Hematopoietic multipotent progenitor cell treated with erythropoietin and hydrocortisone succinate and interleukin-3 and kit ligand, for 4 days (in vitro differentiated cells): ENCODE data around the gene KIF26A.

ENCODE experiments used
- DNase-seq: peaks from one replicate; pipeline ENCODE4 v3.0.0-alpha.2; 2015

Gene KIF26A

GRCh38 chr14:104138098-104138717 is at the start of gene KIF26A:
TSS of gene KIF26A (plus strand) at chr14:104138587. CDS start at chr14:104138723, 136 bp downstream.
- peak; percentile 71 for DNase-seq

- DNase-seq = no peak
Observed at GRCh38 chr14:104090071-104090748, 48.2 kb upstream of the KIF26A start.

GRCh38 chr14:104091061-104091926 is 47.1 kb upstream of the KIF26A start:
- DNase-seq = no peak

- DNase-seq = no peak
Observed at GRCh38 chr14:104091927-104092771, 46.2 kb upstream of the KIF26A start.

- DNase-seq = no peak
Observed at GRCh38 chr14:104092931-104093365, 45.4 kb upstream of the KIF26A start.

GRCh38 chr14:104093366-104094055 is 44.9 kb upstream of the KIF26A start:
- DNase-seq = peak; percentile 44

DNA sequence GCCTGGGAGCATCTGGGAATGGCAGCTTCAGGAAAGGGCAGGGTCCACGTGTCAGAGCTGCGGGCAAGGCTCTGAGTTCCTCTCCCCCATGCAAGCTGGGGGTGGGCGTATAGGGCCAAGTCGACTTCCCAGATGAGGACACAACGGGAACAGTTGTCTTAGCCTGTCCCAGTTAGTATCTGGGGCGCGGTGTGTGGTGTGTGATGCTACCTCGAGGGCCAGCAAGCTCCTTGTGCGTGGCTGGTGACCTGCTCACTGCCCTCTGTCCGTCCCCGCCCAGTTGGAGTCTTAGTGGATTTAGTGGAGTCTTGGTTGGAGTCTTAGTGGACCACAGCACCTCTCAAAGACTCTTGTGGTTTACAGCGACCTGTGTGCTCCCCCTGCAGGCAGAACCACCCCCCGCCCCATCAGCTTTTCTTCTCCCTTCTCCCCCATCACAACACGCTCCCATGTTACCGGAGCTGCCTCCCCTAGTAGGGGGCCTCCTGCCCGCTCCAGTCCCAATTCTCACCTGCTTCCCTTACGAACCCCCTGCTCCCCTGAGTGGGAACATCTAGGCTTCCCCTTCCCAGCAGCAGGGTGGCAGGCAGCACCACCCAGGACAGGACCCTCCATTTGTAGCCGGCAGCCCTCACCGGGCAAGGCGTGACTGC is 44.2 kb upstream of the KIF26A start:
- DNase-seq = no peak

- peak; percentile 73 for DNase-seq
Observed at GRCh38 chr14:104094709-104095425, 43.5 kb upstream of the KIF26A start.

GRCh38 chr14:104095426-104096310 is 42.7 kb upstream of the KIF26A start:
- DNase-seq = no peak

DNA sequence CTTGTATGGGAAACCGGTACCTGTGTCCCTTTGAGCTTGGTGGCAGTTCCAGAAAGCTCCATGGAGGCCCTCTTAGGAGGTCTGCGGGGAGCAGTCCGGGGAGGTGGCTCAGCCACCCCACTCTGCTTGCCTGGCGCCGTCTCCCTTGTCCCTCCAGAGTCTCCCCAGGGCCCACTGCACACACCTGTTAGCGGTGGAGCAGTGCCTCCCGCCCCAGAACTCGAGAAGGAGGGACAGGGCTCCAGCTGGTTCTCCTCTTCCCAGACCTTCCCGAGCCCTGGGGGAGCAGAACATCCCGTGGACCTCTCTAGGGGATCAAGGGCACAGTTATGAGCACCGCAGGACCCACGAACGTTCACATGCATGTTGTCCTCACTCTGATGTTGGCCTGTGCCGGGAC is 42.1 kb upstream of the KIF26A start:
- DNase-seq = no peak

DNA sequence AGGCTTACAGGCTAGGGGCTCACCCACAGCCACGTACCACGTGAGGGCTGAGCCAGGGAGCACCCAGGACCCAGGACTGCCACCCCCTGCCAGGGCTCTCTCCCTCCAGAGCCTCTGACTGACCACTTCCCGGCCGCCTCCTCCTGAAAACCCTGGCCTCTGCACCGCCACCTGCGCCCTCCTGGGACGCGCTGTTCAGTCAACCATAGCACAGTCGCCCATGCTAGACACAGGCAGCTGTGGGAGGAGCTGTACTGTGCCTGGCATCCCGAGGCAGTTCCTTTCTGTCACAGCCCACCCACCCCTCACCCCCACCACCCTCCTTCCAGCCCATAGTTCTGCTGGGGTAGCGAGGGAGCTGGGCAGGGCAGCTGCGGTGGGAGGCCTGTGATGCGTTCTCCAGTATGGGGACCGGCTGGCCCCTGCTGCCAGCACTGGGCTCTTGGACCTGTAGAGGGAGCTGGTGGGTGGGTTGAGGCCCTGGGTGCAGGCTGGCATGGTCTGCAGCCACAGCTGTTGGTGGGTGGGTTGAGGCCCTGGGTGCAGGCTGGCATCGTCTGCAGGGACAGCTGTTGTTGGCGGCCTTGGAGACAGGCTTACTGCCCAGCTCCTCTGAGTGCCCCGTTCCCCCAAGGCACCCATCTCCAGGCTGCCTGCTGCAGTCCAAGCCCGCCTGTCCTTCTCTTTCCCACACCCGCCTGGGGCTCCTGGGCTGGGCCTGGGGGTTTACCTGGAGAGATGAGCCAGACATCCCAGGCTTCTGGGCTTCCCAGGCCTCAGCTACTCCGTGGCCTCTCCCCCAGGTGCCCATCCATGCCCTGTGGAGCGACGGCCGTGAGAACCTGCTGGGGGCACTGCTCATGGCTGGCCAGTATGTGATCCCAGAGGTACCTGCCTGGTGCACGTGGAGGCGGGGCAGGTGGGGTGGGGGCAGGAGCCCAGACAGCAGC is 41.4 kb upstream of the KIF26A start:
- DNase-seq = peak; percentile 28

DNA sequence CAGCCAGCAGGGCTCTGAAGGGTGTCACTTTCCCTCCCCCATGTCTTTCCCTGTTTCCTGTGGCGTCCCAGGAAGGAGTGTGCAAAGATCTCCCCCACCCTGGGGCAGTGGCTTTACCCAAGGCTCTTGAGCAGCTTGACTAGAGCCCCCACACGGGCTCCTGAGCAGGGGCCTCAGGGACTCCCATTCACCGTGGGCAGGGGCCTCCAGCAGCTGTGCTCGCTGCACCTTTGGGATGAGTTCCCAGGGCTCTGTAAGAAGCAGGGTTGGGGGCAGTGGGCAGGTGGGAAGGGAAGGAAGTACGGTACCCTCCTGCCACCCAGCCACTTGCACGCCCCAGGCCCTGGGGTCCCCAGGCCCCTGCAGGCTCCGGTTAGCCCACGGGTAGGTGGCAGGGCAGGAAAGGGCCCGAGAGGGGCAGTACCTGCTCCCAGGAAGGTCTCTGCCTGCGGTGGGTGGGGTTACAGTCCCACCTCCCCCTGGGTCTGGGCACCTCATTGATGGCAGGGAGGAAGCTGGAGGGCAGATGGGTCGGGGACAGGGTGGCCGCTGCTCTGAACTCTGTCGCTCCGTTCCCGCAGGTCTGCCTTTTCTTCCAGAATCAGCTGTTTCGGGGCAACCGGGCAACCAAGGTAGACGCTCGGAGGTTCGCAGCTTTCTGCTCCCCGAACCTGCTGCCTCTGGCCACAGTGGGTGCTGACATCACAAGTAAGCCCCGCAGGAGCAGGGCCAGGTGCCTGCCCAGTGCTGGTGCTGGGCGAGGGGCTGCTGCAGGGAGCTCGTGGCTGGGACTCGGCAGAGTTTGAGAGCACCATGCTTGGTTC is 39.9 kb upstream of the KIF26A start:
- no peak for DNase-seq

DNA sequence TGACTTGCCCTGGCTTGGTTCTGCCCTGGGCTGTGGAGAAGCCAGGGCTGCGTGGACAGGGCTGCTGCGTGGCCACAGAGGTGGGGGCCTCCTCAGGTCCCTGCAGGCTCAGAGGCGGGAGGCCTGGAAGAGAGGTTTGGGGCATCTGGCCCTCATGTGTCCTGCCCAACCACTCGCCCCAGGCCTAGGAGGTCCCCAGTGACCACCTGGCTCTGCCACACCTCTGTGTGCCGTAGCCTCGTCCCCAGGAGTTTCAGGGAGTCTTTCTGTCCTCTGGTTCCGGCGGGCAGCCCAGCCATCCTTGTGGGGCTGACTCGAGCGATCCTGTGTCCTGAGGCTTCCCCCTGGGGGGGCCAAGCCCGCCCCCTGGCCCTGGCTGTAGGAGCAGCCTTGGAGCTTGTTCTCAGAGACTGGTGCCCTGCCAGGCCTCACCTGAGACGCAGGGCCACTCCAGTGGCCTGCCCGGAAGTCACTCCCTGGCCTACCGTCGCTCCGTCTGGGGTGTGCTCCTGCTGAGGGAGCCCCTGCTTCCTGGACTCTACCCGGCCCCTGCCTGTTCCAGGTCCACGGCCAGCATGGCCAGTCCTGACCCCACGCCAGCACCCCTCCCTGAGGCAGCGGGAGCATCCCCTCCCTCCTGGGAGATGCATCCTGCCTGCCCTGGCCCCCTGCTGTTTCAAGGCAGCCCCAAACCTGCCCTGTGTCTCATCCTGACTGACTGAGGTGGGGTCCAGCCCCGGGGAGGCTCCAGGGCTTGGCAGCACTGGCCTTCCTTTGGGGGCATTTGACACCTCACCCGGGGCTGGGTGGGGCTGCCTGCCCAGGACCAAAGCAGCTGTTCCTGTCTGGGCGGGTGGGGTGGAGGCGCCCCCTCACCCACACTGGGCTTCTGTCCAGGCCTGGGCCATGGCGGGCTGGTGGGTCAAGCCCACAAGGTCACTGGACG is 39.0 kb upstream of the KIF26A start:
- DNase-seq = no peak

DNA sequence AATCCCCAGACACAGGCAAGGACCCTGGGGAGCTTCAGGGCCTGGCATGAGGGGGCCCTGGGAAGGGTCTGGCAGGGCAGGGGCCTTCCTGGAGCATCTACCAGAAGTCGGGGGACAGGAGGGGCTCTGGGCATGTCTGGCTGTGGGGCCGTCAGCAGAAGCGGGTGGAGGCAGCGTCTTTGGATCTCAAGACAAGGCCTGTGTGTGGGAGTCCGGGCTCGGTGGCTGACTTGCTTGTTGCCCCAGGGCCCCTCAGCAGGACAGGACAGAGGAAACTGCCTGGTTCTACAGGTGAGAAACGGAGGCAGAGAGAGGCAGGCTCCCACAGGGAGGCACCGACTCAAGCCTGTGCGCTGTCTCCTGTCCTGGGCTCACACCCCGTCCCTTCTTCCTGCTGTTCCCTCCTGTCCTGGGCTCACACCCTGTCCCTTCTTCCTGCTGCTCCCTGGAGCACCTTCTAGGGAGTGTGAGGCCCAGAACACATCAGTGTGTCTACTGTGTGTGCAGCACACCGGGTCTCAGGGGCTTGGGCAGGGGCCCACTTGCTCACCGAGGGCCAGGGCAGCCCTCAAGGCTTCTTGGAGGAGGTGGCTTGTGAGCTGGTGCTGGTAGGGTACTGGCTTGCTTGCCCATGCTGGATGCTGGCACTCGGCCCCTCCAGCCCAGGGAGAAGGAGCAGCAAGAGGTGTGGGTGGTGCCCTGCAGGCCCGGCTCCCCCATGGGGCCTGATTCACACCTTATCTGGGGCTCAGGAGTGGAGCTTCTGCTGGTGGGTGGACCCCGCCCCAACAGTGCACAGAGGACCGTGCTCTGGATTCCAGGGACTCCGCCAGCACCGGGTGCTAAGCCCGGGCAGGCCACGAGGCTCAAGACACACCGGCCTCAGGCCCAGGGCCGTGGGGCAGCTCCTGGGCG is 38.0 kb upstream of the KIF26A start:
- no peak for DNase-seq

GRCh38 chr14:104101086-104101621 is 37.2 kb upstream of the KIF26A start:
- DNase-seq = no peak
